Brain microvascular endothelial cell (primary cell): Measurements from ENCODE around the gene C4orf36.
A peak's percentile ranks its signal among the peaks of the same experiment; 100 is the strongest.

Experiments used
- DNase-seq: peaks from one replicate; pipeline ENCODE4 v3.0.0-alpha.2; 2020
- H3K27ac ChIP-seq: fragments of 250-450 bp; sonication (Bioruptor Pico); 2 replicates; pipeline ENCODE4 v1.5.1; 2020; ENCODE audit warnings: mild to moderate bottlenecking, moderate library complexity
- H3K27me3 ChIP-seq: fragments of 250-450 bp; sonication (Bioruptor Pico); replicated peaks from 2 replicates; pipeline ENCODE4 v1.5.1; 2020; ENCODE audit warnings: mild to moderate bottlenecking
- H3K36me3 ChIP-seq: fragments of 250-450 bp; sonication (Bioruptor Pico); replicated peaks from 2 replicates; pipeline ENCODE4 v1.5.1; 2020; ENCODE audit warnings: mild to moderate bottlenecking
- H3K4me3 ChIP-seq: 2 replicates; pipeline ENCODE4 v1.5.1; 2011; ENCODE audit warnings: low read depth, mild to moderate bottlenecking, control low read depth, low read length, moderate library complexity
- CTCF ChIP-seq: IDR thresholded peaks from 2 replicates; pipeline ENCODE4 v1.5.1; 2011; ENCODE audit warnings: low read depth, mild to moderate bottlenecking, moderate library complexity, low read length, control low read depth, inconsistent platforms; ENCODE audit errors: missing control alignments
- in situ Hi-C: cut with HindIII; loops from 2 replicates; pipeline ENCODE4 v1.10.0; 2017; ENCODE audit warnings: low sequenced_read_pairs, low pct_ligation_motif_present

The C4orf36 gene

GRCh38 chr4:86909546-86910295, 17.5 kb upstream of the C4orf36 start:
- no peak overlapping the region for H3K27ac ChIP-seq
- in situ Hi-C loops: no loop called here
- H3K36me3 ChIP-seq: no peaks in the 10 kb centered on the region
- no peak for DNase-seq
- TF ChIP-seq CTCF: no peak
- no peak overlapping the region for H3K4me3 ChIP-seq
- no peaks in the 10 kb centered on the region for H3K27me3 ChIP-seq

- DNase-seq: no peak
- no peak for TF ChIP-seq CTCF
- Histone ChIP-seq H3K4me3 (no peak overlapping the region), H3K27ac (no peak overlapping the region), H3K27me3 (no peaks in the 10 kb centered on the region), H3K36me3 (no peaks in the 10 kb centered on the region)
- in situ Hi-C loops: no loop called here
These were observed 16.0 kb upstream of the C4orf36 start for GRCh38 chr4:86908251-86908657.

- no peaks in the 10 kb centered on the region for H3K27me3 ChIP-seq
- in situ Hi-C loops: no loop called here
- no peak for TF ChIP-seq CTCF
- no peak overlapping the region for H3K27ac ChIP-seq
- DNase-seq: no peak
- no peaks in the 10 kb centered on the region for H3K36me3 ChIP-seq
- H3K4me3 ChIP-seq: no peak overlapping the region
These were observed 9.6 kb upstream of the C4orf36 start for GRCh38 chr4:86901864-86902263.

- no peaks in the 10 kb centered on the region for H3K36me3 ChIP-seq
- H3K27me3 ChIP-seq: no peaks in the 10 kb centered on the region
- H3K27ac ChIP-seq: no peak overlapping the region
- H3K4me3 ChIP-seq: no peak overlapping the region
- in situ Hi-C loops: no loop called here
- TF ChIP-seq CTCF: peak; percentile 50
- DNase-seq: peak; percentile 9
These were observed 6.3 kb upstream of the C4orf36 start for GRCh38 chr4:86898562-86898961.

- no peak for TF ChIP-seq CTCF
- Histone ChIP-seq H3K36me3 (no peaks in the 10 kb centered on the region), H3K4me3 (no peak overlapping the region), H3K27me3 (no peaks in the 10 kb centered on the region), H3K27ac (no peak overlapping the region)
- no peak for DNase-seq
- in situ Hi-C loops: no loop called here
These were observed 4.4 kb upstream of the C4orf36 start for GRCh38 chr4:86896596-86896995.
